HepG2 (cell line): ENCODE results near the gene ZBTB9. TPM values are rescaled to one million over a fixed set of nuclear protein-coding genes. Genes with fewer than 3 reads are reported as not detected.

ENCODE experiments used
- CENPT ChIP-seq: sonication (generic); formaldehyde crosslinking; IDR thresholded peaks from 2 replicates; pipeline ENCODE4 v1.8.0; 2022; ENCODE audit warnings: low read depth, mild to moderate bottlenecking, moderate library complexity, missing genetic modification reagents
- ETV5 ChIP-seq: IDR thresholded peaks from 2 replicates; pipeline ENCODE4 v1.6.1; 2018; ENCODE audit warnings: missing biosample characterization, missing genetic modification reagents, inconsistent platforms, borderline replicate concordance
- KAT2B ChIP-seq: fragments of 150-350 bp; IDR thresholded peaks from 2 replicates; pipeline ENCODE4 v1.6.1; 2014; ENCODE audit warnings: low read depth, low read length, borderline replicate concordance
- MTA3 ChIP-seq: sonication (generic); formaldehyde crosslinking; IDR thresholded peaks from 2 replicates; pipeline ENCODE4 v1.4.0; 2020; ENCODE audit warnings: missing genetic modification reagents
- SPEN ChIP-seq: sonication (generic); formaldehyde crosslinking; IDR thresholded peaks from 2 replicates; pipeline ENCODE4 v1.5.1; 2020; ENCODE audit warnings: low read depth, mild to moderate bottlenecking, missing genetic modification reagents
- ZFP36L2 ChIP-seq: sonication (generic); formaldehyde crosslinking; IDR thresholded peaks from 2 replicates; pipeline ENCODE4 v1.4.0; 2020; ENCODE audit warnings: missing genetic modification reagents
- ZKSCAN1 ChIP-seq: fragments of 150-350 bp; IDR thresholded peaks from 2 replicates; pipeline ENCODE4 v1.6.1; 2014; ENCODE audit warnings: low read length
- ZNF10 ChIP-seq: sonication (generic); formaldehyde crosslinking; IDR thresholded peaks from 2 replicates; pipeline ENCODE4 v1.4.0; 2020; ENCODE audit warnings: mild to moderate bottlenecking, low read depth, missing genetic modification reagents, borderline replicate concordance
- ZNF12 ChIP-seq: sonication (generic); formaldehyde crosslinking; IDR thresholded peaks from 2 replicates; pipeline ENCODE4 v1.5.0; 2020; ENCODE audit warnings: missing genetic modification reagents
- ZNF33A ChIP-seq: sonication (generic); formaldehyde crosslinking; IDR thresholded peaks from 2 replicates; pipeline ENCODE4 v1.5.1; 2020; ENCODE audit warnings: missing genetic modification reagents, mild to moderate bottlenecking, moderate library complexity, borderline replicate concordance
- ZNF510 ChIP-seq: sonication (generic); formaldehyde crosslinking; IDR thresholded peaks from 2 replicates; pipeline ENCODE4 v1.4.0; 2020; ENCODE audit warnings: low read depth, mild to moderate bottlenecking, missing genetic modification reagents
- ZNF768 ChIP-seq: sonication (generic); formaldehyde crosslinking; IDR thresholded peaks from 2 replicates; pipeline ENCODE4 v1.4.0; 2020; ENCODE audit warnings: missing genetic modification reagents
- ZNF773 ChIP-seq: sonication (generic); formaldehyde crosslinking; IDR thresholded peaks from 2 replicates; pipeline ENCODE4 v1.4.0; 2020; ENCODE audit warnings: missing genetic modification reagents, borderline replicate concordance
- ZSCAN20 ChIP-seq: sonication (generic); formaldehyde crosslinking; IDR thresholded peaks from 2 replicates; pipeline ENCODE4 v1.4.0; 2020; ENCODE audit warnings: missing genetic modification reagents, mild to moderate bottlenecking, borderline replicate concordance
- polyA plus RNA-seq, 8 experiments: library from polyadenylated mRNA; depleted of rRNA in 3 of 8; stranded (reverse) in 7 of 8; unstranded in 1 of 8; fragments of >200 nt; fragmentation: Illumina TruSeq in 4 of 8; extraction: Trizol in 4 of 8; gene quantifications; 2 replicates each; pipeline versions ENCODE4 v1.2.1 to v1.2.3, GENCODE V29; 2011 to 2016; ENCODE audit warnings: low read depth in 4 of 8, missing spikeins in 1 of 8, mixed read lengths in 1 of 8; ENCODE audit not compliant: insufficient read depth in 1 of 8
- total RNA-seq, 5 experiments: library from RNA; depleted of rRNA; stranded (reverse); fragments of >200 nt; fragmentation: Illumina TruSeq; extraction: Trizol; gene quantifications; 2 replicates each; pipeline ENCODE4 v1.2.3, GENCODE V29; 2016; ENCODE audit warnings: low read depth in 1 of 5
- TF ChIP-seq, protein P1 (sequence below): sonication (generic); formaldehyde crosslinking; IDR thresholded peaks from 2 replicates; pipeline ENCODE4 v1.4.0; 2020; ENCODE audit warnings: missing genetic modification reagents
- TF ChIP-seq, protein P2 (sequence below): sonication (generic); formaldehyde crosslinking; IDR thresholded peaks from 2 replicates; pipeline ENCODE4 v1.5.1; 2020; ENCODE audit warnings: mild to moderate bottlenecking, missing genetic modification reagents, borderline replicate concordance
- TF ChIP-seq, protein P3 (sequence below): sonication (generic); formaldehyde crosslinking; IDR thresholded peaks from 2 replicates; pipeline ENCODE4 v1.4.0; 2020; ENCODE audit warnings: mild to moderate bottlenecking, missing genetic modification reagents

ZBTB9 gene
- total and polyA plus RNA-seq, 2 of the 13 experiments (the other 11 are each of a cell fraction or from before 2014, with no cell fraction given) = 5.3 to 9.2 TPM

DNA sequence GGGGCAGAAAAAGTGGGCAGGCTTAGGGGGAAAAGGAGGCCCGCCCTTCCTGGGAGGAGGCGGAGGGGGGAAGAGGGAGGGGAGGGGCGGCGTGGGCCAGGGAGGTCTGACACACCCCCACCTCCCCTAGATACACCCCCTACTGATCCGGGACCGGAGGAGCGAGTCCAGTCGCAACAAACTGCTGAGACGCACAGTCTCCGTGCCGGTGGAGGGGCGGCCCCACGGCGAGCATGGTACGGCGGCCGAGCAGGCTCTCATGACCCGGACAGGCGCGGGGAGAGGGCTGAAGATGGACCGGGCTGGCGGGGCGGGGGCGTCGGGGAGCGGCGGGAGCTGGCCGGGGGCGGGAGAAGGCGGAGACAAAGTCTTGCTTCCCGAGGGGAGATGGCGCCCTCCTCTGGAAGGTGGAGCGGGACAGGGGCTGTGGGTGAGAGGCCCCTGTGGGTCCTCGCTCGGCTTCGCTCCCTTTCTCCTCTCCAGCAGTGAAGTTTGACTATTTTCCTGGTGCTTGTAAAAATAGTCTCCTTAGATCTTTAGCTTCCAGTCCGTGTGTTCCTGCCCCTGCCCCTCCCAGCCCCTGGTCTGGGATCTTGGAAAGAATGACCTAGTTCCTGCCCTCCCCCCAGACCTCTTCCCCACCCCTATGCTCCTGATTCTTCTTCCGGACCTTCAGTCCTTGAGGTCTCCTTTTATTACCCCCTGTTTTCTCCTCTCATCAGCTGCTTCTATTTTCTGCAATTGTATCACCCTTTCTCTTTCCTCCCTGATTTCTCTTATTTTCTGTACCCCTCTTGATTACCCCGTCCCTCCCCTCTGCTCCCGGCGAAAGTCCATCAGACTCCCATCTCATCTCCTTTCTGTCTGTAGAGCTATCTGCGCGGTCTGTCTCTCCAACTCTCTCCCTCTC lies 28.5 kb upstream of the ZBTB9 start (continued):
- TF ChIP-seq, protein P1, sequence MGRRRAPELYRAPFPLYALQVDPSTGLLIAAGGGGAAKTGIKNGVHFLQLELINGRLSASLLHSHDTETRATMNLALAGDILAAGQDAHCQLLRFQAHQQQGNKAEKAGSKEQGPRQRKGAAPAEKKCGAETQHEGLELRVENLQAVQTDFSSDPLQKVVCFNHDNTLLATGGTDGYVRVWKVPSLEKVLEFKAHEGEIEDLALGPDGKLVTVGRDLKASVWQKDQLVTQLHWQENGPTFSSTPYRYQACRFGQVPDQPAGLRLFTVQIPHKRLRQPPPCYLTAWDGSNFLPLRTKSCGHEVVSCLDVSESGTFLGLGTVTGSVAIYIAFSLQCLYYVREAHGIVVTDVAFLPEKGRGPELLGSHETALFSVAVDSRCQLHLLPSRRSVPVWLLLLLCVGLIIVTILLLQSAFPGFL (CRISPR knock-in tag) = no peak
- TF ChIP-seq ZNF33A (no peak), ZNF510 (CRISPR knock-in tag) (0 out of 2 replicates have a peak, but pooled peaks have one; percentile 63), SPEN (CRISPR knock-in tag) (peak; percentile 60), ZKSCAN1 (no peak), ZFP36L2 (no peak), MTA3 (CRISPR knock-in tag) (no peak), ZNF768 (CRISPR knock-in tag) (peak; percentile 55; the same call in 1 of the 2 replicates), ETV5 (peak; percentile 42; the same call in 1 of the 2 replicates), KAT2B (no peak), ZNF773 (CRISPR knock-in tag) (no peak), CENPT (no peak), ZSCAN20 (CRISPR knock-in tag) (no peak), ZNF10 (CRISPR knock-in tag) (no peak), ZNF12 (CRISPR knock-in tag) (0 out of 2 replicates have a peak, but pooled peaks have one; percentile 30)
- TF ChIP-seq, protein P2, sequence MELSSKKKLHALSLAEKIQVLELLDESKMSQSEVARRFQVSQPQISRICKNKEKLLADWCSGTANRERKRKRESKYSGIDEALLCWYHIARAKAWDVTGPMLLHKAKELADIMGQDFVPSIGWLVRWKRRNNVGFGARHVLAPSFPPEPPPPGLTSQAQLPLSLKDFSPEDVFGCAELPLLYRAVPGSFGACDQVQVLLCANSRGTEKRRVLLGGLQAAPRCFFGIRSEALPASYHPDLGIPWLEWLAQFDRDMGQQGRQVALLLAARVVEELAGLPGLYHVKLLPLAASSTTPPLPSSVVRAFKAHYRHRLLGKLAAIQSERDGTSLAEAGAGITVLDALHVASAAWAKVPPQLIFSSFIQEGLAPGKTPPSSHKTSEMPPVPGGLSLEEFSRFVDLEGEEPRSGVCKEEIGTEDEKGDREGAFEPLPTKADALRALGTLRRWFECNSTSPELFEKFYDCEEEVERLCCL (CRISPR knock-in tag) = no peak
- TF ChIP-seq, protein P3, sequence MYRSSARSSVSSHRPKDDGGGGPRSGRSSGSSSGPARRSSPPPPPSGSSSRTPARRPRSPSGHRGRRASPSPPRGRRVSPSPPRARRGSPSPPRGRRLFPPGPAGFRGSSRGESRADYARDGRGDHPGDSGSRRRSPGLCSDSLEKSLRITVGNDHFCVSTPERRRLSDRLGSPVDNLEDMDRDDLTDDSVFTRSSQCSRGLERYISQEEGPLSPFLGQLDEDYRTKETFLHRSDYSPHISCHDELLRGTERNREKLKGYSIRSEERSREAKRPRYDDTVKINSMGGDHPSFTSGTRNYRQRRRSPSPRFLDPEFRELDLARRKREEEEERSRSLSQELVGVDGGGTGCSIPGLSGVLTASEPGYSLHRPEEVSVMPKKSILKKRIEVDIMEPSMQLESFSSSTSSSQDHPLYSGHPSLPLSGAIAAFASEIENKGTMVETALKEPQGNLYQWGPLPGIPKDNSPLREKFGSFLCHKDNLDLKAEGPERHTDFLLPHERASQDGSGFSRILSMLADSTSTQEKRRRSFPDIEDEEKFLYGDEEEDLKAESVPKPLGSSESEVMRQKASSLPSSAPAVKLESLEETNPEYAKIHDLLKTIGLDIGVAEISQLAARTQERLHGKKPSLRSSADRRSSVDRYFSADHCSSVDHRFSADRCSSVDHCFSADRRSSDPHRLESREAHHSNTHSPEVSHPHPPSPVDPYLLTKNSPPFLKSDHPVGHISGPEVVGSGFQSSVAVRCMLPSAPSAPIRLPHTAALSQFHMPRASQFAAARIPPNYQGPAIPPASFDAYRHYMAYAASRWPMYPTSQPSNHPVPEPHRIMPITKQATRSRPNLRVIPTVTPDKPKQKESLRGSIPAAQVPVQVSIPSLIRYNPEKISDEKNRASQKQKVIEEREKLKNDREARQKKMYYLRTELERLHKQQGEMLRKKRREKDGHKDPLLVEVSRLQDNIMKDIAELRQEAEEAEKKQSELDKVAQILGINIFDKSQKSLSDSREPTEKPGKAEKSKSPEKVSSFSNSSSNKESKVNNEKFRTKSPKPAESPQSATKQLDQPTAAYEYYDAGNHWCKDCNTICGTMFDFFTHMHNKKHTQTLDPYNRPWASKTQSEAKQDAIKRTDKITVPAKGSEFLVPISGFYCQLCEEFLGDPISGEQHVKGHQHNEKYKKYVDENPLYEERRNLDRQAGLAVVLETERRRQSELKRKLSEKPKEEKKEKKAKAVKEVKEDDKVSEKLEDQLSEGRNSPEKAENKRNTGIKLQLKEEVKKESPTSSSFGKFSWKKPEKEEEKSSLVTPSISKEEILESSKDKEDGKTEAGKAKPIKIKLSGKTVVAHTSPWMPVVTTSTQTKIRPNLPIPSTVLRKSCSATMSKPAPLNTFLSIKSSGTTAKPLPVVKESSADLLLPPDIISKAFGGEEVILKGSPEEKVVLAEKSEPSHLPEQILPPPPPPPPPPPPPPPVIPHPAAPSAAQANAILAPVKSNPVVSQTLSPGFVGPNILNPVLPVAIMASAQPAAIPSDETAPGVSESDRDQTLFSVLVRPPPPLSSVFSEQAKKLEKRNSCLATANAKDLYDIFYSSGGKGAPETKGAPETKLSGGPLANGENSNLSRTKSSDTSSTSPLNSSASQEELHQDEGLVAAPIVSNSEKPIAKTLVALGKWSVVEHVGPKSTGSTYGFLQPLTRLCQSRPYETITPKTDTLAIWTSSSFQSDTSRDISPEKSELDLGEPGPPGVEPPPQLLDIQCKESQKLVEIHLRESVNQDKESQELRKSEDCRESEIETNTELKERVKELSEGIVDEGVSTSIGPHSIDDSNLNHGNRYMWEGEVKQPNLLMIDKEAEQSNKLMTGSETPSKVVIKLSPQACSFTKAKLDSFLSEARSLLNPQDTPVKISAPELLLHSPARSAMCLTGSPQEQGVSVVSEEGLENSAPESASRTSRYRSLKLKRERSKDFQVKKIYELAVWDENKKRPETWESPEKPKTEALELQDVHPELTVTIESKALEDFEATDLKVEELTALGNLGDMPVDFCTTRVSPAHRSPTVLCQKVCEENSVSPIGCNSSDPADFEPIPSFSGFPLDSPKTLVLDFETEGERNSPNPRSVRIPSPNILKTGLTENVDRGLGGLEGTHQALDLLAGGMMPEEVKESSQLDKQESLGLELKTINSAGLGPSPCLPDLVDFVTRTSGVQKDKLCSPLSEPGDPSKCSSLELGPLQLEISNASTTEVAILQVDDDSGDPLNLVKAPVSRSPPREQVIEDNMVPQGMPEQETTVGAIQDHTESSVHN (CRISPR knock-in tag) = no peak
